HG03460 (cell line): Measurements from ENCODE around the gene MRPL54.
A peak's percentile ranks its signal among the peaks of the same experiment; 100 is the strongest.

Experiments used
- ATAC-seq: cut with Tn5 transposase; IDR thresholded peaks from one replicate; pipeline ENCODE4 v1.9.1; 2021; ENCODE audit not compliant: unreplicated experiment

Gene MRPL54

GRCh38 chr19:3762501-3763459 is at the start of gene MRPL54:
TSS of gene MRPL54 (plus strand) at chr19:3762682. CDS start at chr19:3762701, 19 bp downstream.
- peak; percentile 60 for ATAC-seq

GRCh38 chr19:3716147-3716668 is 46.3 kb upstream of the MRPL54 start:
- ATAC-seq = no peak

- ATAC-seq = no peak
Measured at GRCh38 chr19:3719868-3720267, 42.6 kb upstream of the MRPL54 start.

- ATAC-seq = no peak
Measured at GRCh38 chr19:3720349-3720917, 42.0 kb upstream of the MRPL54 start.

GRCh38 chr19:3721131-3721886 is 41.2 kb upstream of the MRPL54 start:
- no peak for ATAC-seq

GRCh38 chr19:3721887-3722442 is 40.5 kb upstream of the MRPL54 start:
- no peak for ATAC-seq

- ATAC-seq = no peak
Measured at GRCh38 chr19:3722443-3723109, 39.9 kb upstream of the MRPL54 start.

- ATAC-seq = no peak
Measured at GRCh38 chr19:3723110-3723488, 39.4 kb upstream of the MRPL54 start.

GRCh38 chr19:3723883-3724282 is 38.6 kb upstream of the MRPL54 start:
- no peak for ATAC-seq

GRCh38 chr19:3725121-3725520 is 37.4 kb upstream of the MRPL54 start:
- no peak for ATAC-seq

GRCh38 chr19:3725640-3726310 is 36.7 kb upstream of the MRPL54 start:
- no peak for ATAC-seq

- no peak for ATAC-seq
Measured at GRCh38 chr19:3730457-3730958, 32.0 kb upstream of the MRPL54 start.

GRCh38 chr19:3732108-3732507 is 30.4 kb upstream of the MRPL54 start:
- ATAC-seq = no peak

GRCh38 chr19:3733549-3734309 is 28.8 kb upstream of the MRPL54 start:
- no peak for ATAC-seq

- no peak for ATAC-seq
Measured at GRCh38 chr19:3734310-3734600, 28.2 kb upstream of the MRPL54 start.

GRCh38 chr19:3736106-3736724 is 26.3 kb upstream of the MRPL54 start:
- ATAC-seq = no peak

GRCh38 chr19:3737487-3738205 is 24.8 kb upstream of the MRPL54 start:
- no peak for ATAC-seq
